Left kidney (tissue), 2 donors: ENCODE data around the gene ABCG5. TPM values are rescaled to one million over a fixed set of nuclear protein-coding genes. Genes with fewer than 3 reads are reported as not detected.

Experiments
- DNase-seq: peaks from one replicate; pipeline ENCODE4 v3.0.0-alpha.2; 2013
- polyA plus RNA-seq: library from polyadenylated mRNA; unstranded; fragments of 120-200 nt; gene quantifications from one replicate; pipeline ENCODE4 v1.2.1, GENCODE V29; 2013; ENCODE audit not compliant: insufficient read length

Gene ABCG5
- polyA plus RNA-seq, 1 donor, result 0.63 TPM

- no peak for DNase-seq
These were observed 28.2 kb downstream of the ABCG5 start for GRCh38 chr2:43810452-43810851.

GRCh38 chr2:43806719-43807031 lies 32.0 kb downstream of the ABCG5 start:
- DNase-seq, result no peak

GRCh38 chr2:43803113-43803512 lies 35.5 kb downstream of the ABCG5 start:
- DNase-seq, result no peak

GRCh38 chr2:43802135-43802534 lies 36.5 kb downstream of the ABCG5 start:
- DNase-seq, result no peak

GRCh38 chr2:43800894-43801293 lies 37.7 kb downstream of the ABCG5 start:
- no peak for DNase-seq

- no peak for DNase-seq
These were observed 40.3 kb downstream of the ABCG5 start for GRCh38 chr2:43798300-43798699.

GRCh38 chr2:43796206-43796605 lies 42.4 kb downstream of the ABCG5 start:
- no peak for DNase-seq

- no peak for DNase-seq
These were observed 43.7 kb downstream of the ABCG5 start for GRCh38 chr2:43794956-43795355.

GRCh38 chr2:43792653-43793052 lies 46.0 kb downstream of the ABCG5 start:
- DNase-seq, result peak; percentile 40

GRCh38 chr2:43791035-43791765 lies 47.4 kb downstream of the ABCG5 start:
- no peak for DNase-seq

GRCh38 chr2:43790147-43790546 lies 48.5 kb downstream of the ABCG5 start:
- peak; percentile 22 for DNase-seq

GRCh38 chr2:43788646-43789045 lies 50.0 kb downstream of the ABCG5 start:
- no peak for DNase-seq

- no peak for DNase-seq
These were observed 50.7 kb downstream of the ABCG5 start for GRCh38 chr2:43787895-43788294.

- no peak for DNase-seq
These were observed 60.4 kb downstream of the ABCG5 start for GRCh38 chr2:43778233-43778632.

- no peak for DNase-seq
These were observed 61.2 kb downstream of the ABCG5 start for GRCh38 chr2:43777306-43777926.

GRCh38 chr2:43776324-43776723 lies 62.3 kb downstream of the ABCG5 start:
- no peak for DNase-seq

GRCh38 chr2:43774617-43775016 lies 64.0 kb downstream of the ABCG5 start:
- no peak for DNase-seq

- peak; percentile 91 for DNase-seq
These were observed 64.6 kb downstream of the ABCG5 start, which contains the start of gene DYNC2LI1 for GRCh38 chr2:43773876-43774613. Gene DYNC2LI1, plus strand, starts transcription at chr2:43774039. Its CDS starts 100 bp downstream, at chr2:43774139.

- DNase-seq, result no peak
These were observed 72.6 kb downstream of the ABCG5 start for GRCh38 chr2:43766006-43766405.

- no peak for DNase-seq
These were observed 74.4 kb downstream of the ABCG5 start for GRCh38 chr2:43764086-43764705.

- no peak for DNase-seq
These were observed 75.5 kb downstream of the ABCG5 start for GRCh38 chr2:43763091-43763490.
